HepG2 (cell line): ENCODE data around the gene ESRP2. TPM values are rescaled to one million over a fixed set of nuclear protein-coding genes. Genes with fewer than 3 reads are reported as not detected.

ENCODE experiments used
- ATF1 ChIP-seq: IDR thresholded peaks from 2 replicates; pipeline ENCODE4 v1.6.1; 2016; ENCODE audit warnings: mild to moderate bottlenecking, control low read depth
- ATF4 ChIP-seq, 2 experiments: fragments of 450-650 bp in 1 of 2; sonication (generic) in 1 of 2; formaldehyde crosslinking; IDR thresholded peaks; 2 replicates each; pipeline versions ENCODE4 v1.5.0 to v1.8.0; 2020 to 2022; ENCODE audit warnings: mild to moderate bottlenecking in 1 of 2, missing genetic modification reagents in 1 of 2
- BRCA1 ChIP-seq: sonication (generic); formaldehyde crosslinking; IDR thresholded peaks from 2 replicates; pipeline ENCODE4 v1.4.0; 2020; ENCODE audit warnings: missing genetic modification reagents
- CENPT ChIP-seq: sonication (generic); formaldehyde crosslinking; IDR thresholded peaks from 2 replicates; pipeline ENCODE4 v1.8.0; 2022; ENCODE audit warnings: low read depth, mild to moderate bottlenecking, moderate library complexity, missing genetic modification reagents
- CHD2 ChIP-seq: IDR thresholded peaks from 2 replicates; pipeline ENCODE4 v1.6.1; 2011; ENCODE audit warnings: low read depth, low read length, improper control_type of control experiment
- ERF ChIP-seq: IDR thresholded peaks from 2 replicates; pipeline ENCODE4 v1.6.1; 2018; ENCODE audit warnings: missing biosample characterization, missing genetic modification reagents
- GLMP ChIP-seq: sonication (generic); formaldehyde crosslinking; IDR thresholded peaks from 2 replicates; pipeline ENCODE4 v1.9.0; 2021; ENCODE audit warnings: missing genetic modification reagents, mild to moderate bottlenecking, borderline replicate concordance
- HMGXB4 ChIP-seq, 2 experiments: sonication (generic) in 1 of 2; formaldehyde crosslinking in 1 of 2; IDR thresholded peaks; 2 replicates each; pipeline versions ENCODE4 v1.4.0 to v1.6.1; 2018 to 2020; ENCODE audit warnings: missing genetic modification reagents in 2 of 2, borderline replicate concordance in 1 of 2, low read depth in 1 of 2, mild to moderate bottlenecking in 1 of 2, missing biosample characterization in 1 of 2
- MTF1 ChIP-seq: sonication (generic); formaldehyde crosslinking; IDR thresholded peaks from 2 replicates; pipeline ENCODE4 v1.5.0; 2020; ENCODE audit warnings: missing genetic modification reagents
- MYC ChIP-seq: sonication (generic); formaldehyde crosslinking; IDR thresholded peaks from 2 replicates; pipeline ENCODE4 v1.9.0; 2021; ENCODE audit warnings: missing genetic modification reagents, borderline replicate concordance
- NCOA5 ChIP-seq: sonication (generic); formaldehyde crosslinking; IDR thresholded peaks from 2 replicates; pipeline ENCODE4 v1.4.0; 2020; ENCODE audit warnings: missing genetic modification reagents
- NFKB2 ChIP-seq: sonication (generic); formaldehyde crosslinking; IDR thresholded peaks from 2 replicates; pipeline ENCODE4 v1.4.0; 2020; ENCODE audit warnings: missing genetic modification reagents, borderline replicate concordance
- ONECUT2 ChIP-seq: sonication (generic); formaldehyde crosslinking; IDR thresholded peaks from 2 replicates; pipeline ENCODE4 v1.4.0; 2020; ENCODE audit warnings: missing genetic modification reagents
- PREB ChIP-seq: sonication (generic); formaldehyde crosslinking; IDR thresholded peaks from 2 replicates; pipeline ENCODE4 v1.4.0; 2020; ENCODE audit warnings: missing genetic modification reagents
- TRIM22 ChIP-seq: fragments of 450-650 bp; IDR thresholded peaks from 2 replicates; pipeline ENCODE4 v1.6.1; 2017
- YEATS2 ChIP-seq: sonication (generic); formaldehyde crosslinking; IDR thresholded peaks from 2 replicates; pipeline ENCODE4 v1.4.0; 2020; ENCODE audit warnings: missing genetic modification reagents, borderline replicate concordance
- ZKSCAN8 ChIP-seq: IDR thresholded peaks from 2 replicates; pipeline ENCODE4 v1.6.1; 2016; ENCODE audit warnings: borderline replicate concordance, missing genetic modification reagents, missing compliant biosample characterization
- ZNF460 ChIP-seq: sonication (generic); formaldehyde crosslinking; IDR thresholded peaks from 2 replicates; pipeline ENCODE4 v1.5.1; 2020; ENCODE audit warnings: missing genetic modification reagents, mild to moderate bottlenecking, borderline replicate concordance
- ZNF629 ChIP-seq: sonication (generic); formaldehyde crosslinking; conservative IDR thresholded peaks from 2 replicates; pipeline ENCODE4 v1.5.0; 2020; ENCODE audit warnings: missing genetic modification reagents
- ZNF660 ChIP-seq: sonication (generic); formaldehyde crosslinking; IDR thresholded peaks from 2 replicates; pipeline ENCODE4 v1.5.1; 2020; ENCODE audit warnings: mild to moderate bottlenecking, low read depth, missing genetic modification reagents, borderline replicate concordance
- ZNF670 ChIP-seq: sonication (generic); formaldehyde crosslinking; IDR thresholded peaks from 2 replicates; pipeline ENCODE4 v1.8.0; 2022; ENCODE audit warnings: mild to moderate bottlenecking, missing genetic modification reagents, borderline replicate concordance
- ZNF691 ChIP-seq: sonication (generic); formaldehyde crosslinking; IDR thresholded peaks from 2 replicates; pipeline ENCODE4 v1.4.0; 2020; ENCODE audit warnings: missing genetic modification reagents, low read depth, mild to moderate bottlenecking, borderline replicate concordance
- polyA plus RNA-seq, 8 experiments: library from polyadenylated mRNA; depleted of rRNA in 3 of 8; stranded (reverse) in 7 of 8; unstranded in 1 of 8; fragments of >200 nt; fragmentation: Illumina TruSeq in 4 of 8; extraction: Trizol in 4 of 8; gene quantifications; 2 replicates each; pipeline versions ENCODE4 v1.2.1 to v1.2.3, GENCODE V29; 2011 to 2016; ENCODE audit warnings: low read depth in 4 of 8, missing spikeins in 1 of 8, mixed read lengths in 1 of 8; ENCODE audit not compliant: insufficient read depth in 1 of 8
- total RNA-seq, 5 experiments: library from RNA; depleted of rRNA; stranded (reverse); fragments of >200 nt; fragmentation: Illumina TruSeq; extraction: Trizol; gene quantifications; 2 replicates each; pipeline ENCODE4 v1.2.3, GENCODE V29; 2016; ENCODE audit warnings: low read depth in 1 of 5

ESRP2 gene
- total and polyA plus RNA-seq, 2 of the 13 experiments (the other 11 are each of a cell fraction or from before 2014, with no cell fraction given): 21.1 to 32.4 TPM

- peak; percentile 19; the same call in 1 of the 2 replicates for TF ChIP-seq ERF (CRISPR knock-in tag)
- TF ChIP-seq ZNF691 (CRISPR knock-in tag): no peak
- TF ChIP-seq ATF1: no peak
- TF ChIP-seq HMGXB4 (CRISPR knock-in tag; IDR thresholded peaks at IDR 0.05; ENCODE audit: borderline replicate concordance in 1 of 2, low read depth in 1 of 2): peak; percentile 22 to 81; a peak in 3 of 4 replicates
- TF ChIP-seq ATF4 (CRISPR knock-in tag; IDR thresholded peaks at IDR 0.05): no peak
- TF ChIP-seq ZNF660 (CRISPR knock-in tag): no peak
- TF ChIP-seq ZKSCAN8: 0 out of 2 replicates have a peak, but pooled peaks have one; percentile 0
- TF ChIP-seq CENPT (CRISPR knock-in tag): no peak
- no peak; the same call in 1 of the 2 replicates for TF ChIP-seq ZNF670 (CRISPR knock-in tag)
- TF ChIP-seq YEATS2 (CRISPR knock-in tag): no peak
- TF ChIP-seq ONECUT2 (CRISPR knock-in tag): no peak
- TF ChIP-seq ZNF629: no peak
- peak; percentile 73 for TF ChIP-seq MYC (CRISPR knock-in tag)
- no peak for TF ChIP-seq ZNF460 (CRISPR knock-in tag)
- no peak for TF ChIP-seq NCOA5 (CRISPR knock-in tag)
- TF ChIP-seq MTF1 (CRISPR knock-in tag): no peak
- TF ChIP-seq CHD2: no peak
- 0 out of 2 replicates have a peak, but pooled peaks have one; percentile 10 for TF ChIP-seq NFKB2 (CRISPR knock-in tag)
- no peak for TF ChIP-seq PREB (CRISPR knock-in tag)
- TF ChIP-seq GLMP (CRISPR knock-in tag): no peak
- TF ChIP-seq BRCA1 (CRISPR knock-in tag): peak; percentile 94
- no peak for TF ChIP-seq TRIM22
Observed at GRCh38 chr16:68235108-68235886, 630 bp downstream of the ESRP2 start (continued).
